GM21367 (cell line): Measurements from ENCODE around the gene ADRA2C.
"Not testable (repeated sequence)": the region's sequence is repeated elsewhere in the genome, so short reads cannot be mapped to it uniquely, and the experiment has no call there.

Experiments used
- ATAC-seq: cut with Tn5 transposase; IDR thresholded peaks from one replicate; pipeline ENCODE4 v1.9.1; 2021; ENCODE audit not compliant: unreplicated experiment

ADRA2C gene

GRCh38 chr4:3810796-3811485 is 44.8 kb downstream of the ADRA2C start:
- no peak for ATAC-seq

- no peak for ATAC-seq
Measured at GRCh38 chr4:3811621-3812020, 45.4 kb downstream of the ADRA2C start.

GRCh38 chr4:3812211-3812934 is 46.2 kb downstream of the ADRA2C start:
- no peak for ATAC-seq

GRCh38 chr4:3813151-3814052 is 47.2 kb downstream of the ADRA2C start:
- no peak for ATAC-seq

- no peak for ATAC-seq
Measured at GRCh38 chr4:3814053-3814570, 47.9 kb downstream of the ADRA2C start.

GRCh38 chr4:3814838-3815237 is 48.7 kb downstream of the ADRA2C start:
- ATAC-seq = not testable (repeated sequence)

GRCh38 chr4:3816256-3816825 is 50.2 kb downstream of the ADRA2C start:
- no peak for ATAC-seq

- ATAC-seq = no peak
Measured at GRCh38 chr4:3816983-3817960, 51.1 kb downstream of the ADRA2C start.
